Measurements from ENCODE around the gene A3GALT2.

The A3GALT2 gene

DNA sequence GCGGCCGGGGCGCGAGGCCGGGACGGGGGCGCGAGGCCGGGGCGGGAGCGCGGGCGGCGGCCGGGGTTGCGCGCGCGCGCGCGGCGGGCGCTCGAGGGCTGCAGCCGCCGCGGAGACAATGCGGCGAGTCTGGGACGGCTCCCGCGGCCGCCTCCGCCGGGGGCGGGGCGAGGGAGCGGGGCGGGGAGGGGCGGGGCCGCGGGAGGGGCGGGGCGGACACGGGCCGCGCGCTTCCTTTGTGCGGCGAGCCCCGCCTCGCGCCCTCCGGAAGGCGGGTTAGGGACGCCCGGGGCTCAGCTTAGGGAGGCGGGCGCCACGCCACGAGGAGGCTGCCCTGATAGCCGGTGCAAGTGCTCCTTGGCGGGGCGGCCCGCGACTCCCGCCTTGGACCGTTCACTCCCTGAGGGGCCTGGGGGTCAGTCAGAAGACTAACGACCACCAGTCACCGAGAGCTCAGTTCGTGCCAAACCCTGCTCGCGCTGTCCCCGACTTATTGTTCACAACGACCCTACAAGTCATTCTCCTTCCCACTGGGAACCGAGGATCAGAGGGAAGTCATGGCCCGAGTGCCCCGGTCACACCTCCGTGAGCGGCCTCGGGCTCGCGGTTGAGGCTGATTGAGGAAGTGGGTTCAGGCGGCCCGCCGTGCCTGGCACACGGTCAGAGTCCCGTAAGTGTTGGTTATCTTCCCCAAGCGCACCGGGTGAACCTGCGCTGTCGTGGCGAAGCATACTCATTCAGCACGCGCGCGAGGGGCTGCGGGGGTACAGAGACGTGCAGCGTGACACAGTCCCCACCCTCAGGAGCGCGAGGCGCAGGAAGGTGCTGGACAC, 29.1 kb upstream of the A3GALT2 start:
- peak; percentile 87 to 88 for DNase-seq

DNA sequence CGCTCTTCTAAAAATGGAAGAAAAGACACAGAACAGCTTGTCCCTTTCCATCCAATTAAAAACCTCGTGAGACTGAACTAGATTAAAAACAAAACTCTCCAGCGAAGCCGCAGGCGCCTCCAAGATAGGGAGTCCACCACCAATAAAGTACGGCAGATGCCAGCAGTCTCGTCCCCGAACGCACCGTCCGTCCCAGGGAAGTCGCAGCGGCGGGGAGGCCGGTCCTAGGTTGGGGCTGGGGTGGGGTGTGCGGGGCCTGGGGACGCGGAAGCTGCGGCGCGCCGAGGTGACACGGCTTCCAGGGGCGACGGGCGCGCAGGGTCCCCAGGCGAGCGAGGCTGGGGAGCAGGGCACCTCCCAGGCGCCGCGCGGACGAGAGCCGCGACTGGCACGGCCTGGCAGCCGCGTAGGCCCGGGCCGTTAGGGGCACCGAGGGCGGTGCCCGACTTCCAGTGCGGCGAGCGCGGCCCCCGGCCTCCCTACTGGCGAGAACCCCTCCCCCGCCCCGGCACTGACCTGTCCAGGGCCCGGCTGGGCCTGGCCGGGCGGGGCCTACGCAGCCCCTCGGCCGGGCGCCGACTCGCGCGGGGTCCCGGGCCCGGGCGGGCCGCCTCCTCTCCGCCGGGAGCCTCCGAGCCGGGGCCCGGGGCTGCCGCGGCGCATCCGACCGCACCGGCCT, 28.3 kb upstream of the A3GALT2 start:
- peak; percentile 45 to 46 for DNase-seq

DNA sequence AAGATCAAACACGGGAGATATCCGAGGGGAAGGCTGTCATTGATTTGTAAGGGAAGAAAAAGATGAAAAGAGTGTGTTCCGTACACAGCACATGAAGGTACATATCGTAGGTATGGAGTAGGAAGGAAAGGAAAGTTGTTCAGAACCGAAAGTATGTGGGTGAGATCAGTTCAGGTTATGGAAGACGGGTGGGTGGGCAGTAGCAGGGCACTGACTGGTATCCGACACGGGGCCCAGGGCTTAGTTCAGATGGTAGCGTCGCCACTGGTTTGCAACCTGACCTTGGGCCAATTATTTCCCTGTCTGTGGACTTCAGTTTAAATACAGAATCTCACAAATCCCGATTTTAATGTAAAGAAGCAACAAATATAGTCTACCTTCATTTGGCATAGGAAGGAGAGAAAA, 27.8 kb upstream of the A3GALT2 start:
- no peak for DNase-seq

DNA sequence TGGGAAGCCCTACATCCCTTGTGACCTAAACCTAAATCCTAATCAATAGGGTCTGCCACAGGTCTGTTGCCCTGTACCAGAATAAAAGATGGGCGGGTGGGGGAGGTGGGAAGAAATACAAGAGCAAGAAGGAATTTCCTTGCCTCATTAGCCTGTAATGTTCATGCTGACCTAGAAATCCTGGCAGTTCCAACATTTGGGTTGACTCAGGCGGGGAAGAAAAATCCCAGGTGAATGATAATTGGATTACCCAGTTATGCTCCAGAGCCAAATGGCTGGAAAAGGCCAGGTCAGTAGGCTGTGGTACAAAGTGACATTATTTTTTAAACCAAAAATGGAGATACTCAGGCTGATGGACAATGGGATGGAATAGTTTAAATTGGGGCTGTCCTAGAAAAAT, 27.3 kb upstream of the A3GALT2 start:
- no peak for DNase-seq

DNA sequence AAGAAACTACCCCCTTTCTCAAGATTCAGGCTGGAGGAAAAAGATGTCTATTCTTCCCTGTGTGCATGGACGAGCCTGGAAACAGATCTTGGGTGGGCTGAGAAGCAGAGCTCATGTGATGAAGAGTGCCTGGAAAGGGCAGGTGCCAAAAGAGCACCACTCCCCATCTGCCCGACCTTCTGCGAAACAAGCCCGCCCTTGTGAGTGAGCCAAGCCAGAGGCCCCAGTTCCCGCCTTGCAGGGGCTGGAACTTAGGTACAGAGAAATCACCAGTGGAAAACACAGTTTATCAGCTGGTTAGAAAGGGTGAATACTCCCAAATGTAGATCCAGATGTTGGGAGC, 26.7 kb upstream of the A3GALT2 start:
- DNase-seq = no peak

DNA sequence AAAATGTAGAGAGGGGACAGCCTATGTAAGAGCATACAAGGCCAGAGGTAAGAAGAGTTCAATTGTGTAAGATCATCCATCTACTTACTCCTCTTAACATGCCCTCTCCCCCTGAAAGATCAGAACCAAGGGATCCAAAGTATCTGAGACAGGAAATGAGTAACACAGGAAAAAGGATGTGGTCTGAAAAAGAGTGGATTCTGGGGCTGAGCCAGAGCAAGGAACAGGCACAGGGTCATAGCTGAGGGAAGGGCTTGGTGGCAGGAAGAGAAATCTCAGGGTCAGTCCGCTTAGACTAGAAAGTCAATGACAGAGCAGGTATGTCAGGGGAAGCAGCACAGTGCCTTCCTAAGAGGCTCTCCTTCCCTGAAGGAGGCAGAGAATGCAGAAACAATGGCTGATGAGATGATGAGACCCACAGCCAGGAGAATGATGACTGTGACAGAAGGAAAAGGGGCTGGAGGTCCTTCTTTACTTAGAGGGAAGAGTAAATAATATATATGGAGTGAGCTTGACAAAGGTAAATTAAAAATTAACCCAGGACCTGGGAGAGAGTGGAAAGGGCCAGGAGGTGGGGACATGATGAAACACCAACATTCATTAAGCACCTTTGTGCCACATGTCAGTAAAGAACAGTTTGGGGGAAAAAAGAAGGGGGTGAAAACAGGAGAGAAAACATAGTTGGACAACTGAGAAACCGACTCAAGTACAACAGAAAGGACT, 26.2 kb upstream of the A3GALT2 start:
- DNase-seq = peak in 1 of 2 experiments; percentile 38

DNA sequence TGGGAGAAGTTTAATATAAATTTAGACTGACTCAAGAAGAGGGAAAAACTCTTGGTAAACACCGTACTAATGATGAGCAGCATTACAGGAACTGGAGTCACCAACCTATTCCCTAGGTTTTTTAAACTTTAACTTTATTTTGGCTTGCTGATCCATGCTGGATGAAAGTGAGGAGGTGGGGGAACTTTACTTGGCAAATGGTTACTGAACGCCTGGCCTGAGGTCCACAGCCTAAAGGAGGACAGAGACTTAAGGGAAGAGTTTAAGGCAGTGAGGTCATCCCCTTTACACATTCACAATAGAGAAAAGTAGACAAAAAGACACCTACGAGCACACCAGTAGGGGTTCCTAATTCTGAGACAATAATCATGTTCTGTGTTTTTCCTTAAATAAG, 25.6 kb upstream of the A3GALT2 start:
- DNase-seq = no peak

DNA sequence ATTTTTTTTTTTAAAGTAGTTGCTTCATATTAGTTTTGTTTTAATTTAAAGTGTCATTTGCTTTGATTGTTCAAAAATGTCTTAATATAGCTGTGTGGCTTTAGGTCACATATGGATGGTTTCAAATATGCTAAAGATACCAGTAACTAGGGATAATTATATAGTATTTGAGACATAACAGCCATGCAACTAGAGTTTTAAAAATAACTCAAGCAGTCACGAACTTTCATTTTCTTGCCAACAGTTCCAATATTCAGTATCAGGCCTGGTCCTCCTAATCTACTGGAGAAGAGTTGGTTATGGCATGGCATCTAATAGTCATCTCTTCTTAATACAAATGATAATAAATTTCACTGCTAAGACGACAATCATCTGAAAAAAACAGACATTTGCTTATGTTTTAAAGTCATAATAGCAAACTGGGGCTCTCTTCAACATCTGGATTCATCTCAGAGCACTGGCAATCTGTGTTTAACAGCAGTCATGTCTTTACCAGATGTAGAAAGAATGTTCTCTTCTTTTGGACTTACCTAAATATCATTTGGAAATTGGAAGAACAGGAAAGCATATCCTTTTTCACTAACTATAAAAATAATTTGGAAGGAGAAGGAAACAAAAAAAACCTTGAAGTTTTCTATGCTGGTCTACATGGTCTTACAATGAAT, 24.1 kb upstream of the A3GALT2 start:
- DNase-seq = no peak

DNA sequence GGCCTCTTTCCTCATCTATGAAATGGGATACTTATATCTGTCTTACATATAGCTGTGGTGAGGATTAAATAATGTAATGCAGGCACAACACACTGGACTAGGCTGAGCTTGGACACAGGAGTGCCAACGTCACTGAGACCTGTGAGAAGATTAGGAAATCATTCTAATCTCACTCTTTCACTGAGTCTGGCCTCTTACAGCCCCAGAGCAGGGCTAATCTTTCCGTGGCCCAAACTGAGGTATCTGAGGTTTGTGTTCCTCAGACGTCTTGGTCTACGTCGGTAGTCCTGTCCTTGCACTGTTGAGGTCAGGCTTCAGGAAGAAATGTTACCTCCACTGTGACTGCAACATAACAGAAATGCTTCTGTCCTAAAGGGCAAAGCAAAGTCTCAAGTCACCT, 22.6 kb upstream of the A3GALT2 start:
- no peak for DNase-seq

DNA sequence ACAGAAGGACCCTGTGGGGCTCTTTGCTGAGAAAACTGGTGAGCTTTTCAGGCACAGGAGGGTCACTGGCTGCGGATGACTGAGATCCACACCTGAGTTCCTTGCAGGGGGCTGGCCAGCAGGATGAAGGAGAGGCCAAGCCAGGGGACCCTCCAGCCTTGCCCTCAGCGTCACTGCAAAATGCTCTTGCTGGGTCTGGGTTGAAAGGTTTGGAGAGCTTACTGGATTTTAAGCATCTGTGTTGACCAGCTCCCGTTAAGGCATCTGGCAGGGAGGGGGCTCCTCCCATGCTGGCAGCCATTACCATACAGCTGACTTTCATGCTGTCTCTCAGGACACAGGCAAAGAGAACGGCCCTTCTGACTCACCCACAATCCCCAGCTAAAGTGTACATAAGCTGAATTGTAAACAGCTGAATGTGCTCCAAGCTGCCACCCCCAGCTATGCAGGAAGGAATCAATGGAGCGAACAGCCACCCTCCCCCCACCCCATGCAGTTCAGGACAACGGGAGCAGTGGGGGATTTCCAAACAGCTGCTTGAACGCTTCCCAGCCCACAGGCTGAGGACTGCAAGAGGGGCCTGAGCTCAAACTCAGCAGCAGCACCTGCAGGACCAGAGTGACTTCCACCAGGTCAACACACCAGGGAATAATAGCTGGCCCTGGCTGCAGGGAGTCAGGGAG, 21.3 kb upstream of the A3GALT2 start:
- DNase-seq = peak; percentile 98 to 99

DNA sequence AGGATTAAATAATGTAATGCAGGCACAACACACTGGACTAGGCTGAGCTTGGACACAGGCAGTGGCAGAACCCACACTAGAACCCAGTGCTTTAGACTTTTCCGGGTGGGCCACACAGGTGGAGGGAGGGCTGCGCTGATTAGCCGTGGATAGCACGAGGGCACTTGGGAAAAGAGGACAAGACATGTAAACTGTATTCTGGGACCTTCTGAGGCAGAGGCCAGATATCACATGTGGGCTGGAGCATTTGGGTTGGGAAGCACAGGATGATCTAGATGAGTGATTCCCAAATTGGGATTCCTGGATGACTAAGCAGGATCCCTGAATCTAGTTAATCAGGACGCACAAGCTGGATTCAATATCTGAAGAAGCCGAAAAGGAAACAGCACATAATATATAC, 20.3 kb upstream of the A3GALT2 start:
- DNase-seq = no peak

DNA sequence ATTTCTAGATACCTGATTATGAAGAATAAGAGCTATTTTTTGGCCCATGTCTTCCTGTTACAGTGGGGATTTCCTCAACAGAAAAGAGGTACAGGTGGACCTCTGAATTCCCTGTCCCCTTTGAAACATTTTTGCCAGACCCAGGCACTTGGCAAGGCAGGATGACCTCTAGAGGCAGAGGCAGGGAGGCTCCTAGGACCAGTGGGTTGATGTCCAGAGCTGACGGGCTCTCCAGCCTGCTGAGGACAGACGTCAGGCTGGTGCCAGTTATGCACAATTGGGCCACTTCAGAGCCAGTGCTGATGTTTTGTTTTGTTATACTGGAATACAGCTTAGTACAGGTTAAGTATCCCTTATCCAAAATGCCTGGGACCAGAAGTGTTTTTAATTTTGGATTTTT, 18.5 kb upstream of the A3GALT2 start:
- DNase-seq = no peak

DNA sequence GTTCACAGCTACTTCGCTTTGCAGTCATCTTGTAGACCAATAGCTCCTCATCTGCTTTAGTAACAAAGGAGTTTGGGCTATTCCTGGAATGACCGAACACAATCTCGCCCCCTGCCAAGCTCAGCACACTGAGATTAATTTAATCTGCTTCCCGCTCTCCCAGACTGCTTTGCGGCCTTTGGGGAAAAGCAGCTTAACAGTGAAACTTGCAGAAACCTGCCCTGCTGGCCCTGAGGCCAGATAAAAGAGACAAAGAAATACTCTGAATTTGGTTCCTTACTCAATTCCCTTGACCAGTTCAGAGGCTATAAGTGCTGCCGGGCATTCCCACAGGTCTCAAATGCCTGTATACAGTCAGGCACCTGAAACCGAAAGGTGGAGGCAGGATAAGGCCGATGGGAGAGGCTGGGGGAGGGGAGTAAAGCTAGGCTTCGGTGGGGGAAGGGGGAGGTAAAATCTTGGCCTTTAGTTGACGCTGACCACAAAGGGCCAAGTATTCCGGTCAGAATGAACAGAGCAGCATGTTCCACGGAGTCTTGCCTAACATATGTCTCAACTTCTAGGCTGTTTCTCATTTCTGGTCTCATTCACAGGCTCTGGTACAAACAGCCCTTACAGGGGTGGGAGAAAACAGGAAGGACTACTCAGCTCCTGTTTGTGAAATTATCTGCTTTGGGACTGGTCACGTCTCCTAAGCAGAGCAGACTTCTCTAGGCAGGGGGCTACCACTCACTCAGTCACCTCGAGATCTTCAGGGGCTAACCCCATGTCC, 17.7 kb upstream of the A3GALT2 start:
- DNase-seq = no peak

DNA sequence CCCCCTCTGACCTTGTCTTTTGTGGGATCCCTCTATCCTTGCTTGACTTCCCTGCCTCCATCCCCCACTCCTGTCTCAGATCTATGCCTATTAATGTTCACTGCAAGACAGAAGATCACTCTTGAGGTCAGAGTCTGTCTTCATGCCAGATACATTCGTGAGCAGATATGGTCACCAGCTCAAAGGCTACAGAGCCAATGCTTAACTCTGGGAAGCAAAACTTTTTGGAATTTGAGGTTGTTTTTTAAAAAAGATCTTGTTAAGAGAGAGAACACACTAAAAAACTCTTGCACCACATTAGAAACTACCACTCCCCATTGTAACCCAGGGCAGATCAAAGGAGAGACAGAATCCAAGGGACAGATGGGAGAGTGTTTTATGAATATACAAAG, 17.1 kb upstream of the A3GALT2 start:
- no peak for DNase-seq

DNA sequence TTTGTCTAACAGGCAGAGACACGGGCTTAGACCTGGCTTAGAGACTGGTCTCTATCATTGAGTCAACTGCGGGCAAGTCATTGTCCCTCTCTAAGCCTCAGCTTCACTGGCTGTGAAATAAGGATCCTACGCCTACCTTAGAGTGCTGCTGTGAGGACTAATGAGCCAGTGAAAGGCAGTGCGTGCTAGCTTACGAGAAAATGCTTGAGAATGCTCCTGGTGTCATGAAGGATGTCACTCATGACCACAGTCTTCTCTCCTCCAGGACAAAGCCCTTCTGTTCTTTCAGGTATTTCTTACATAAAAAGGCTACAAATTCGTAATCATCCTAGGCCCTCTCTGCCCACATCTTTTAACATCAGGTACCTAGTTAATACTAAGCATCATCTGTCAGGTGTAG, 16.5 kb upstream of the A3GALT2 start:
- no peak for DNase-seq

DNA sequence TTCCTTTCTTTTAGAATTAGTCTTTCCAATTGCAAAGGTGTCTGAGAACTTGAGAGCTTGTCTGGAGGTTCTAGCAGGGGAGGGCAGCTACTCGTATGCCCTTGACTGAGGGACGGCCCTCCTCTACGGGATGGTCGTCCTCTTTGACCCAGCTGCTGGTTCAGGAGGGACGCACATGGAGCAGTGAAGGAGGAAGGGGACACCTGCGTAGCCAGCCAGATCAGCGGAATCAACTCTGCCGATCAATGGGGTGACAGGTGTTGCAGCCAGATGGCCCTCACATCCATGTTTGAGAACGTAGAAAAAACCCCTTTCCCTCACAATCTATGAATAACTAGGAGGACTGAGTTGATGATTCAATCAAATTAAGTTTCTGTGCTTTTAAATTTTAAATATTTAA, 15.7 kb upstream of the A3GALT2 start:
- DNase-seq = no peak

DNA sequence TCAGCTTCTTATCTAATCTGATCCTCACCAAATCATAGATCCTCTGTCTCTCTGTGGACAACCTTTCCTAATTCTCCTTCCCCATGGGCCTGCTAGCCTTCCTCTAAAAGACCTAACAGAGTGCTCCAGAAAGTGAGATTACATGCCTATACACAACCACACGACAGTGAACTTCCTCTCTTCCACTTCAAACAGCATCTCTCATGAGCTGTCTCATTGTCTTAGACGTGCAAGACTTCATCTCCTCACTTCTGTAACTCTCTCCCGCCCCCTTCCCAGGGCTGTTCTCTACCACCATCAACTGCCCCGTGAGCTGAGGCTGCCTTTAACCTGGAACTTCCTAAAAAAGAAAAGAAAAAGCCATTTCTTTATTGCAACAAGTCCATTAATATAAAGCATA, 14.1 kb upstream of the A3GALT2 start:
- no peak for DNase-seq

DNA sequence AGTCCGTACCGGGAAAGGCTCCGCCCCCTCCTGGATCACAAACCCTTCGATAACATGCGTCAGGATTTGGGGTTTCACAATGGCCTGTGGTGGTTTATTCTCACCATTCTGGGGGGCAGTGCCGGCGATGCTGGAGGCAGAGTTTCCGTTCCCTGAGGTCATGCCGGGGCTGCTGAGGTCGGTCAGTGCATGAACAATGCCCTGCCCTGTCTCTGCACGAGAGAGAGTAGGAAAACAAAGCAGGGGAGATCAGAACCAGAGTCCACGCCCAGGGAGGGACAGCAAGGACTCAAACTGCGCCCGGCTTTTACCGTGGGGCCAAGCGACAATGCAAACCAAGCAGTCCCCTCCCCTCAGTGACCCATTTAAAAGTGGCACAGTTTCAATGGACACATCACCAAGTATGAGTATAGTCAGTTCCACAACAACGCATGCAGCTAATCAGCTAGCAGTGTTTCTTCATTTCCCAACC, 13.2 kb upstream of the A3GALT2 start:
- DNase-seq = no peak

DNA sequence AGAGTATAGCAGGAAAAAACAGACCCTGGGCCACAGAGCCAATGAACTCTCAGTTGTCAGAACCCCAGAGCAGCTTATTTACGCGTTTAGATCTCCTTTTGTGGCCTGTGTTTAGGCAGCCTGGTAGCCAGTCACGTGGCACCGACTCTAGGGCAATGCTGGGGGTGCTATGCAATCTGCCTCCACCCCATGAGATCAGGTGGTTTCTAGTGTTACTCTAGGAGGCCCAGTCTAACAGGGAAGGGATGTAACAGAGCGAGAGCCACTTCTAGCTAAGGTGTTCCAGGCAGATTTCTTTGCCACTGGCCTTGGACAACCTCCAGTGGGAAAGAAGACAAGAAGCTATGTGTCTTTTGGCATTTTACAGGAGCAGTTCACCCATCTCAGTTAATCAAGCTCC, 12.0 kb upstream of the A3GALT2 start:
- no peak for DNase-seq

DNA sequence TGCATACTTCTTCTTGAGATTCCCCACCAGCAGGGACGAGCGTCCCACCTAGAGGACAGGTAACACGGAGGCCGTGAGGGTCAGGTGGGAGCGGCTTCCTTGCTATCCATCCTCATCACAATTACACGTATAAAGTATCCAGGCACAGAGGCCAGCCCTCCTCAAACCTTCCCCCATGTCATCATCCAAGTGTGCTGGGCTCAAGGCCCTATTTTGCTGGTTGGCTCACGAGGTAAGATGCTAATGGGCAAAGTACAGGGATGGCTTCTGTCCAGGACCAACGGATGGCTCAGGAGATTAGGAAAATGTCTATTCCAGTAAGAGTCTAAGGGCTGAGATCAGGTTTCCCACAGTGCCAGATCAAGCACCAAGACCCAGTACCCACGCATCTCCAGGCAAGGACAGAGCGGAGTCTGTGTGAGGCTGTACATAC, 11.5 kb upstream of the A3GALT2 start:
- no peak for DNase-seq

DNA sequence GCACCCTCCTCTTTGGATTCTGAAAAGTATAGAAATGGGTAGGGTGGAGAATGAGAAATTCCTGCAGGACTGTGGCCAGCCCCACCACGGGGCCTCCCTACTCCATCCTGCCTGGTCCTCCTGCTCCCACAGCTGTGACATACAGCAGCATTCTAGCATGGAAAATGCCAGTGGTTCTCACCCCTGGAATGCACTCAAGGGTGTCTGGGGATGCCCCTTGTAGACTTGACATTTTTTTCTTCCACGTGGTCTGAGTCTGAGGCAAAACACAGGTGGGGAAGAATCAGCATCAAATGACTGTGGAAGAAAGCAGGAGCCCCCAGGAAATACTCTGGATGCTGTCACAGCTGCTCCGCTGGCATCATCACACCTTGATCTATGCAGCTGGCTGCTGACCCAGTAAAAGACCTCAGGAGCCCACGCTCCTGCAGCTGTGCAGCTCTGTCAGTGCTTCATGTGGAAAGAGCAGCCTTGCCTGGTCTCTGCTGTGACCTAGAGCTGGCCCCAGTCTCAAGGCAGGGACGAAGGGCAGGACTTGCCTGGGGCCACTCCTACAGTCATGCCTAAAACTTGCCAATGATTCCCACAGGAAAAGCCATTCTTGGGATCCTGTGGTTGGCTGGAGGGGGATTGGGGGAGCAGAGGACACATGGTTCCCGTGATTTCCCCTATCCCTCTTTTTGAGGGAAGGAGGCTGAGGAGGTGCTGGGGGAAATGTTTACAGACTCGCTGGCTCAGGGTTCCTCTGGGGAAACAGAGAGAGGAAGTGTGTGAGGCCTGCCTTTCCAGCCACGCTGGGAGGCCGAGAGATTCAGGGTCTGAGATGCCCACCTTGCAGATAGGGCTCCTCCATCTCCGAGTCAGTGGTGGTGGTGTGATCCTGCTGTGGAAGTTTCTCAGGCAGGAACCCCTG, 10.8 kb upstream of the A3GALT2 start:
- no peak for DNase-seq
